HL-60 (cell line): Measurements from ENCODE around the gene ARHGEF4.
"Not testable (repeated sequence)": the region's sequence is repeated elsewhere in the genome, so short reads cannot be mapped to it uniquely, and the experiment has no call there.

Experiments
- CTCF ChIP-seq: IDR thresholded peaks from one replicate; pipeline ENCODE4 v1.5.1; 2011; ENCODE audit warnings: low read length, control low read depth, inconsistent platforms; ENCODE audit not compliant: insufficient read depth
- POLR2AphosphoS5 ChIP-seq: IDR thresholded peaks from 2 replicates; pipeline ENCODE4 v1.6.1; 2012; ENCODE audit warnings: low read depth

DNA sequence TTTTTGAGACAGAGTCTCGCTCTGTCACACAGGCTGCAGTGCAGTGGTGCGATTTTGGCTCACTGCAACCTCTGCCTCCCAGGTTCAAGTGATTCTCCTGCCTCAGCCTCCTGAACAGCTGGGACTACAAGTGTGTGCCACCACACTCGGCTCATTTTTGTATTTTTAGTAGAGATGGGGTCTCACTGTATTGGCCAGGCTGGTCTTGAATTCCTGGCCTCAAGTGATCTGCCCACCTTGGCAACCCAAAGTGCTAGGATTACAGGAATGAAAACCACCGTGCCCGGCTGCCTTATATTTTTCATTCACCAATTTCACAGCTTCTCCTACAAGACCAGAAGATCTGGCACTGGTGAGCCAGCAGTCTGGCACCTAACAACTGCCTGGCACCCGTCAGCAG is 231.5 kb downstream of the ARHGEF4 start:
- not testable (repeated sequence) for TF ChIP-seq CTCF, POLR2AphosphoS5
